Testis (tissue), 2 donors: Measurements from ENCODE around the gene LTBP1.

Source experiments
- CTCF ChIP-seq, 3 experiments: fragments of 450-650 bp in 2 of 3; fragments of 200-600 bp in 1 of 3; sonication (generic) in 1 of 3; IDR thresholded peaks; one replicate each; pipeline ENCODE4 v1.5.1; 2016 to 2019; ENCODE audit warnings: antibody characterized with exemption in 3 of 3, mild to moderate bottlenecking in 2 of 3, moderate library complexity in 1 of 3
- POLR2A ChIP-seq: fragments of 450-650 bp; IDR thresholded peaks from one replicate; pipeline ENCODE4 v1.6.1; 2017; ENCODE audit warnings: antibody characterized with exemption, mild to moderate bottlenecking, moderate library complexity

GRCh38 chr2:33022395-33022985 is 75.7 kb downstream of the LTBP1 start:
- no peak for TF ChIP-seq CTCF (IDR thresholded peaks at IDR 0.05)
- TF ChIP-seq POLR2A = no peak
